Measurements from ENCODE around the gene TMEM53. TPM values are rescaled to one million over a fixed set of nuclear protein-coding genes. Genes with fewer than 3 reads are reported as not detected.

The TMEM53 gene
- total RNA-seq, 1 donor, result 6.9 TPM

- no peaks in the 10 kb centered on the region for H3K79me2 ChIP-seq (ENCODE audit: insufficient read depth, low read length)
- peaks cover 33% of the 10 kb centered on the region for H3K4me1 ChIP-seq (ENCODE audit: insufficient read depth, low read length)
- no peak for TF ChIP-seq CTCF (IDR thresholded peaks at IDR 0.05; ENCODE audit: extremely low read depth, low read depth, low read length)
- no peaks in the 10 kb centered on the region for H3K27me3 ChIP-seq (ENCODE audit: insufficient read depth, low read length)
- H4K20me1 ChIP-seq (ENCODE audit: insufficient read depth, low read length), result no peaks in the 10 kb centered on the region
- no peak overlapping the region for H3K27ac ChIP-seq (ENCODE audit: low read depth, low read length)
- no peaks in the 10 kb centered on the region for H3K9me3 ChIP-seq (ENCODE audit: low read depth, low read length)
- peak overlapping the region; percentile 77 for H2AFZ ChIP-seq (ENCODE audit: low read length)
- H3K4me3 ChIP-seq (ENCODE audit: insufficient read depth, low read length), result peak overlapping the region; percentile 77
- peak overlapping the region; percentile 82 for H3K4me2 ChIP-seq (ENCODE audit: insufficient read depth, low read length)
- DNase-seq (ENCODE audit: insufficient read length, low spot score, missing footprints), result no peak
- no peaks in the 10 kb centered on the region for H3K36me3 ChIP-seq (ENCODE audit: insufficient read depth, low read length)
These were observed 57.8 kb downstream of the TMEM53 start for GRCh38 chr1:44616284-44616990.

GRCh38 chr1:44613941-44614340 is 60.3 kb downstream of the TMEM53 start:
- peaks cover 19% of the 10 kb centered on the region for H3K4me1 ChIP-seq (ENCODE audit: insufficient read depth, low read length)
- no peak overlapping the region for H3K4me2 ChIP-seq (ENCODE audit: insufficient read depth, low read length)
- no peak overlapping the region for H3K27ac ChIP-seq (ENCODE audit: low read depth, low read length)
- TF ChIP-seq CTCF (IDR thresholded peaks at IDR 0.05; ENCODE audit: extremely low read depth, low read depth, low read length), result no peak
- H3K9me3 ChIP-seq (ENCODE audit: low read depth, low read length), result no peaks in the 10 kb centered on the region
- H3K79me2 ChIP-seq (ENCODE audit: insufficient read depth, low read length), result no peaks in the 10 kb centered on the region
- no peak overlapping the region for H2AFZ ChIP-seq (ENCODE audit: low read length)
- no peaks in the 10 kb centered on the region for H4K20me1 ChIP-seq (ENCODE audit: insufficient read depth, low read length)
- H3K4me3 ChIP-seq (ENCODE audit: insufficient read depth, low read length), result no peak overlapping the region
- no peaks in the 10 kb centered on the region for H3K36me3 ChIP-seq (ENCODE audit: insufficient read depth, low read length)
- DNase-seq (ENCODE audit: insufficient read length, low spot score, missing footprints), result no peak
- H3K27me3 ChIP-seq (ENCODE audit: insufficient read depth, low read length), result no peaks in the 10 kb centered on the region

- TF ChIP-seq CTCF (IDR thresholded peaks at IDR 0.05; ENCODE audit: extremely low read depth, low read depth, low read length), result no peak
- Histone ChIP-seq H3K27ac (ENCODE audit: low read depth, low read length) (no peak overlapping the region), H3K4me3 (ENCODE audit: insufficient read depth, low read length) (no peak overlapping the region), H3K9me3 (ENCODE audit: low read depth, low read length) (no peaks in the 10 kb centered on the region), H3K79me2 (ENCODE audit: insufficient read depth, low read length) (no peaks in the 10 kb centered on the region), H3K4me2 (ENCODE audit: insufficient read depth, low read length) (no peak overlapping the region), H3K27me3 (ENCODE audit: insufficient read depth, low read length) (no peaks in the 10 kb centered on the region), H3K4me1 (ENCODE audit: insufficient read depth, low read length) (peaks cover 2% of the 10 kb centered on the region), H4K20me1 (ENCODE audit: insufficient read depth, low read length) (no peaks in the 10 kb centered on the region), H2AFZ (ENCODE audit: low read length) (no peak overlapping the region), H3K36me3 (ENCODE audit: insufficient read depth, low read length) (no peaks in the 10 kb centered on the region)
- DNase-seq (ENCODE audit: insufficient read length, low spot score, missing footprints), result no peak
These were observed 62.4 kb downstream of the TMEM53 start for GRCh38 chr1:44611866-44612265.

GRCh38 chr1:44611419-44611818 is 62.9 kb downstream of the TMEM53 start:
- TF ChIP-seq CTCF (IDR thresholded peaks at IDR 0.05; ENCODE audit: extremely low read depth, low read depth, low read length), result no peak
- no peak overlapping the region for H3K27ac ChIP-seq (ENCODE audit: low read depth, low read length)
- DNase-seq (ENCODE audit: insufficient read length, low spot score, missing footprints), result no peak

More at GRCh38 chr1:44611419-44611818, 62.9 kb downstream of the TMEM53 start:
- H3K4me2 ChIP-seq (ENCODE audit: insufficient read depth, low read length), result no peak overlapping the region
- no peaks in the 10 kb centered on the region for H3K36me3 ChIP-seq (ENCODE audit: insufficient read depth, low read length)
- no peak overlapping the region for H2AFZ ChIP-seq (ENCODE audit: low read length)
- no peaks in the 10 kb centered on the region for H4K20me1 ChIP-seq (ENCODE audit: insufficient read depth, low read length)
- no peak overlapping the region for H3K4me3 ChIP-seq (ENCODE audit: insufficient read depth, low read length)
- no peaks in the 10 kb centered on the region for H3K4me1 ChIP-seq (ENCODE audit: insufficient read depth, low read length)
- no peaks in the 10 kb centered on the region for H3K9me3 ChIP-seq (ENCODE audit: low read depth, low read length)
- no peaks in the 10 kb centered on the region for H3K79me2 ChIP-seq (ENCODE audit: insufficient read depth, low read length)
- H3K27me3 ChIP-seq (ENCODE audit: insufficient read depth, low read length), result no peaks in the 10 kb centered on the region

Data from osteoblast (primary cell).